Measurements from ENCODE around the gene SREBF1.
A peak's percentile ranks its signal among the peaks of the same experiment; 100 is the strongest.

The SREBF1 gene

DNA sequence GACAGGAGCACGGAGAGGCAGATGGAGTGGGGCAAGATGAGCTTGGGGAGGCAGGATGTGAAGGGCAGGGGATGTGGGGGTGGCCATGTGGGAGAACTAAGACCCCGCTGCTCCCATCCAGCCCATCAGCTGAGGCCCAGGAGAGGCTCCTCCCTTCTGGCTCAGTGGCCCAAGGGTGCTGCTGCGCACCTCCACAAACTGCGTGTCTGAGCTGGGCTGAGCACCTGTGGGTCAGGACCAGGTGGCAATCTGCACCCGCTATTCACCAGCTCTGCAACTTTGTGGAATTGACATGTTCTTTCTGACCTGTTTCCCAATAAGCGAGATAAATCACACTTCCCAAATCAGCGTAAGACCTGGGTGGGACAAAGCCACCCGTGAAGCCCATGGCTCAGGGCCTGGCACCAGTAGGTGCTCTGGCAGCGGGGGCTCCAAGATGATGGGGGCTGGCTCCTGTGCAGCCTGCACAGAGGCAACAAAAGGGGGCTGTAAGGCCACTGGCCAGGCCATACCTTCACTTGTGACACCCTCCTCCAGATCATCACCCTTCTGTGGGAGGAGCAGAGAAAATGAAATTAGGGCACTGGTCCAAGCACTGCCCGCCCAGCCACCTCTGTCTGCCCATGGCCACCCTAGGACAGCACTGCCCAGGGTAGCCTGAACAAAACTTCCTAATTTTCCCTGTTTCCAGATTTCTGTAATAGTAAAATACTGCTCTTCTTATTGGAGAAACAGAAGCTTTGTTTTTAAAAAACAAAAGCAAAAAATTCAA, 11.7 kb upstream of the SREBF1 start:
- Mint-ChIP-seq H3K27ac (peak overlapping the region; percentile 83), H3K4me3 (peak overlapping the region; percentile 47), H3K4me1 (peaks cover 69% of the 10 kb centered on the region), H3K27me3 (no peaks in the 10 kb centered on the region), H3K9me3 (no peaks in the 10 kb centered on the region), H3K36me3 (no peaks in the 10 kb centered on the region)

- H3K27me3 Mint-ChIP-seq: no peaks in the 10 kb centered on the region
- no peaks in the 10 kb centered on the region for H3K36me3 Mint-ChIP-seq
- H3K4me1 Mint-ChIP-seq: peaks cover 63% of the 10 kb centered on the region
- no peak overlapping the region for H3K4me3 Mint-ChIP-seq
- H3K9me3 Mint-ChIP-seq: no peaks in the 10 kb centered on the region
- H3K27ac Mint-ChIP-seq: peak overlapping the region; percentile 41
Observed at GRCh38 chr17:17847726-17848125, 10.9 kb upstream of the SREBF1 start.

DNA sequence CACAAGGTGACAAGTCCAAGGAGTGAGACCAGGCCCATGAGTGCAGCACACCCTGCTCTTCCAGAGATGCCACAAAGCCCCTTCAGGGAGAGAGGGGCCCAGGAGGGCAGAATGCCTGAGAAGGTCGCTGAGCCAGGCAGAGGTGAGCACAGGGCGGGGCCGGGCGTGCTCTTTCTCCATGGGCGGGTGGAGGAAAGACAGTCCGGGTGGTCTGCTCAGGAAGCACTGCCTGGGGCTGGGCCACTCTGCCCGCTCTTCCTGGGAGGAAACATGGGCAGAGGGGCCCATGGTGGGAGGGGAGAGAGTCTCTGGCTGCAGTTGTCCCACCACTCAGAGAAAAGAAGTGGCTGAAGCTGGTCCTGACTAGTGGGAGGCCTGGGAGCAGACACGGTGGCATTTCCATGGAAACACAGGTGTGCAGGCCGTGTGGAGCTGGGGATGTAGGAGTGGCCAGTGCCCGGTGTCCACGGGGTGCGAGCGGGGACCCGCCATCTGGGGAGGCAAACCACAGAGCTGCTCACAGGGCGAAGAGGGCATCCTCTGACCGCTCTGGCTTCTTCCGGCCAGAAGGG, 10.4 kb upstream of the SREBF1 start:
- Mint-ChIP-seq H3K9me3 (no peaks in the 10 kb centered on the region), H3K4me1 (peaks cover 60% of the 10 kb centered on the region), H3K27ac (peak overlapping the region; percentile 41)

GRCh38 chr17:17846645-17847044, 9.9 kb upstream of the SREBF1 start:
- Mint-ChIP-seq H3K27ac (no peak overlapping the region), H3K4me3 (no peak overlapping the region), H3K36me3 (no peaks in the 10 kb centered on the region), H3K9me3 (no peaks in the 10 kb centered on the region), H3K4me1 (peaks cover 55% of the 10 kb centered on the region), H3K27me3 (no peaks in the 10 kb centered on the region)

More for the DNA sequence above, 10.4 kb upstream of the SREBF1 start:
- Mint-ChIP-seq H3K27me3 (no peaks in the 10 kb centered on the region), H3K4me3 (no peak overlapping the region), H3K36me3 (no peaks in the 10 kb centered on the region)

- Mint-ChIP-seq H3K36me3 (no peaks in the 10 kb centered on the region), H3K27me3 (no peaks in the 10 kb centered on the region), H3K9me3 (no peaks in the 10 kb centered on the region), H3K4me1 (peaks cover 52% of the 10 kb centered on the region), H3K27ac (no peak overlapping the region), H3K4me3 (no peak overlapping the region)
Observed at GRCh38 chr17:17846003-17846402, 9.2 kb upstream of the SREBF1 start.

GRCh38 chr17:17845046-17845775, 8.4 kb upstream of the SREBF1 start:
- Mint-ChIP-seq H3K27ac (no peak overlapping the region), H3K27me3 (no peaks in the 10 kb centered on the region), H3K9me3 (no peaks in the 10 kb centered on the region), H3K4me1 (peaks cover 47% of the 10 kb centered on the region), H3K36me3 (no peaks in the 10 kb centered on the region), H3K4me3 (no peak overlapping the region)

DNA sequence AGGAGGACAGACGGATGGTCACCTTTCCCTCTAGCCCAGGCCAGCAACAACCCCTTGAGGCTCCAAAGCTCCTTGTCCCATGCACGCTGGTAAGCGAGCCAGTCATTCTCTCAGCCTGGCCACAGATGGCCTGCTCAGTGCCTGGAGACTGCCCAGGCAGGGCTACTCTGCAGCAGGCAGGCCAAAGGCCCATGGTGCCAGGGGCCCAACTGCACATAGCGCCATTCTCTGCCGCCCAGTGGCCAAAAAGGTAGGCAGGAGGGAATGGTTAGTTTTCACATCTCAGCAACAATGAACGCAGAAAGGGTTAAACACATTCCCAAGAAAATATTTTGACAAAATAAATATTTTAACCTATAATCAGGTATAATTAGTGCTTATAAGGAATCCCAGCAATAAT, 7.7 kb upstream of the SREBF1 start:
- Mint-ChIP-seq H3K4me1 (peaks cover 44% of the 10 kb centered on the region), H3K4me3 (no peak overlapping the region), H3K9me3 (no peaks in the 10 kb centered on the region), H3K36me3 (no peaks in the 10 kb centered on the region), H3K27ac (no peak overlapping the region), H3K27me3 (no peaks in the 10 kb centered on the region)

DNA sequence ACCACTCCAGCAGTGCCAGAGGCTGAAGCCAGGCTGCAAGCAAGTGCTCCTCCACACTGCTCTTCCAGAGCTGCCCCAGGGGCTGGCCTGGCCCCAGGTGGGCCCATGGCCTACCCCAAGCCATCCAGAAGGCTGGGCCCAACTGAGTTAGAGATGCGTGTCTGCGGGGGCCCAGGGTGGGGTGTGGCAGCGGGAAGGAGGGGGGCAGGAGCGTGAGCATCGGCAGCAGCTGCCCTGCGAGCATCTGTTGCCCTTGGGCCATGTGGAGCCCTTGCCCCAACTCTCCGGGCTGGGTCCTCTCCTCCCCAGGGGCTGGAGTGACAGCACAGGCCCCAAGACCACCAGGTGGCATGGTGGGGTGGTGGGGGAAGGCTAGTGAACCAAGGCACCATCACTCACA, 7.3 kb upstream of the SREBF1 start:
- Mint-ChIP-seq H3K9me3 (no peaks in the 10 kb centered on the region), H3K36me3 (no peaks in the 10 kb centered on the region), H3K4me3 (no peak overlapping the region), H3K27me3 (no peaks in the 10 kb centered on the region), H3K27ac (no peak overlapping the region), H3K4me1 (peaks cover 44% of the 10 kb centered on the region)

DNA sequence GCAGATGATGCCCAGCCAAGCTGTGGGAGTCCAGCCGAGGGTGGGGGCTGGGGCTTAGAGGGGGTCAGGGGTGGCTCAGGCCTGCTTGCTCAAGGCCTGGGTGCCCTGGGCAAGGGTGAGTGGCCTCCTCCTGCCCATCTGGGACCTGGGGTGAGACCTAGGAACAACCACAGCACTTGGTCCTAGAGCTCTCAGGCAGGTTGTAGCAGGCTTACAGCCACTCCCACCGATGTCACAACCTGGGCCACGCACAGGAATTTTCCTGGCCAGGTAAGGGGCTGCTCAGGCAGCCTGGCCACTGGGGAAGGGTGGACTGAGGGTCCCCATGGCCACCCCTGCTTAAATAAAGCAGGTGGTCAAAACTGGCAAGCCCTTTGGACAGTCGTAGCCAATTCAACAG, 6.3 kb upstream of the SREBF1 start:
- no peaks in the 10 kb centered on the region for H3K27me3 Mint-ChIP-seq
- peaks cover 44% of the 10 kb centered on the region for H3K4me1 Mint-ChIP-seq
- H3K27ac Mint-ChIP-seq: no peak overlapping the region
- H3K9me3 Mint-ChIP-seq: no peaks in the 10 kb centered on the region
- H3K4me3 Mint-ChIP-seq: no peak overlapping the region
- no peaks in the 10 kb centered on the region for H3K36me3 Mint-ChIP-seq

DNA sequence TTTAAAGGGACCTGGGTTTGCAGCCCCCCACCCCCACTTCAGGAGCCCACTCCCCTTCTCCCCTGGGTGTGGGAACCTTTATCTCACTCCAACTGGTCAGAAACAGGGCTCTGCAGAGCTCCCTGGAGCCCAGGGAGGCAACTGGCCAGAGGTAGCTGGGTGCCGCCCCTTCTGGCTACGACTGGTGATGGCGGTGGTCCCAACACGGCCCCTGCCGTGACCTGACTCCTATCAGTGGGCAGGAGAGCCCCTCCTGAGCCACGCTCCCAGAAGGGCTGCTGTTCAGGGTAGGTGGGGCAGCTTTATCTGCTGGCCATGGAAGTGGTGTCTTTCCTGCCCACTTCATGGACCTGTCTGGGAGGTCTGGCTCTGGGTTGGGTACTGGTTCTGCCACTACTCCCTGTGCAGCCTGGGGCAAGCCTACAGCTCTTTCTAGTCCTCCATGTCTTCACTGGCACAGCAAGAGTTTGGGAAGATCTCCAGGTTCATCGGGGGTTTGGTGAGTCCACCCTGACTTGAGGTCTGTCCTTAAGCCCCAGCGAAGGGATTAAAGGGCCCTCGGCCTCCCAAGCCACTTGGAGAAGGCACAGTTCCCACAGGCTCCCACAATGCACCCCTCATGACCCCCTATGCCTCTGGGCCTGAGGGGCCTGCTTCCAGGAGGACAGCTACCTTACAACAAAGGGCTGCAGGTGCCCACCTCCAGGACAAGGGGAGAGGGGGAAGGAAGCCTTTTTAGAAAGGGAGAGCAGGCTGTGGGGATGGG, 5.5 kb upstream of the SREBF1 start:
- Mint-ChIP-seq H3K4me1 (peaks cover 42% of the 10 kb centered on the region), H3K27me3 (no peaks in the 10 kb centered on the region), H3K9me3 (no peaks in the 10 kb centered on the region), H3K27ac (no peak overlapping the region), H3K4me3 (no peak overlapping the region), H3K36me3 (no peaks in the 10 kb centered on the region)

DNA sequence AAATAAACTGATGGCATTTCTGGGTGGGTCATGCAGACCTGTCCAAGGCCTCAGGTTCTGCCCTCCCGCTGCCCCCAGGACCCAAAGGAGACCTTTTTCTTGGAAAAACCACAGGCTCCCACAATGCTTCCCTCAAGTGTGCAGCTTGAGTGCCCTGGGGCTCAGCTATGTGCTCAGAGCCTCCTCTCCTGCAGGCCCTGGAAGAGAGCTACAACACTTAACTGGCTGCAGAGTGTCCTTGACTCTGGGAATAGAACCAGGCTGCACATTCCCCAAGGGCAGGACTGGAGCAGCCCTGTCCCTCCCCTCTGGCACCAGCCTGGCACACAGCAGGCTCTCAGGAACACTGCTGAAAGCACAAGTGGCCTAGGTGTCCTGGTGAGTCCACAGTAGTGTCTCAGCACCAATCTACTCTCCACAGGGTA, 4.8 kb upstream of the SREBF1 start:
- no peak overlapping the region for H3K4me3 Mint-ChIP-seq
- no peaks in the 10 kb centered on the region for H3K9me3 Mint-ChIP-seq
- no peak overlapping the region for H3K27ac Mint-ChIP-seq
- H3K4me1 Mint-ChIP-seq: peaks cover 39% of the 10 kb centered on the region
- H3K36me3 Mint-ChIP-seq: no peaks in the 10 kb centered on the region
- no peaks in the 10 kb centered on the region for H3K27me3 Mint-ChIP-seq

DNA sequence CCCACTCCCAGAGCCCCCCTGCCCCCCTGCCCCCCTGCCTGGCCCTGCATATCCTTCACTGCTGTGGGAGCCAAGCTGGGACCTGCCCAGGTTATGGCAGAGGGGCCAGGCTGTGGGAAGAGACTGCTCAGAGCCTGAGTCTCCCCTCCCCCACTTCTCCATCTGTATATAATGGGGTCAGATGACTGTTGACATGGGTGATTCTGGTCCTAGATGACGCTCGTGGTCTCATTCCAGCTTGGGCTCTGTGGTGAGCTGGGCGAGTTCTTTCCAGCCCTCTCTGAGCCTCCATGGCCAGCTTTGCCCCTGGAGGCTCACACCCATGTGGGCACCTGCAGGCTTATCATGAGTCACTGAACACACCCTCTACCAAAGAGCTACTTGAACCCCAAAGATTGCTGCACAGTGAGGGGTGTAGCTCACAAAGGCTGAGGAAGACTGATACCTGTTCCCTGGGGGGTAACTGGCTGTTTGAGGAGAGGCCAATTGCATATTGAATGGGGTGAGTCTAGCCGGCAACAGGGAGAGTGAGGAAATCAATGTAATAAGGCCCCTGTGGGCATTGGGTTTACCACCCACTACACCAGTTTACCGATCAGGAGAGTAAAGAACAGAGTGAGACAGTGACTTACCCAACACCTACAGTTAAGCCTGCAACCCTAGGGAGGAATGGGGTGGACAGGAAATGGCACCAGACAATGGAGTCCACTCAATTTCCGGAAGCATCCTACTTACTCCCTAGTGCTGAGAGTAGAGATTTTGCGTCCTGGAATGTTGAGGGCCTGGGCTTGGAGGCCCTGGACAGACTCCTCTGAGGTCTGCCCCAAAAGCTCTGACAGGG, 4.2 kb upstream of the SREBF1 start:
- Mint-ChIP-seq H3K9me3 (no peaks in the 10 kb centered on the region), H3K27me3 (no peaks in the 10 kb centered on the region), H3K36me3 (no peaks in the 10 kb centered on the region), H3K27ac (peak overlapping the region; percentile 90), H3K4me1 (peaks cover 36% of the 10 kb centered on the region), H3K4me3 (peak overlapping the region; percentile 66)

DNA sequence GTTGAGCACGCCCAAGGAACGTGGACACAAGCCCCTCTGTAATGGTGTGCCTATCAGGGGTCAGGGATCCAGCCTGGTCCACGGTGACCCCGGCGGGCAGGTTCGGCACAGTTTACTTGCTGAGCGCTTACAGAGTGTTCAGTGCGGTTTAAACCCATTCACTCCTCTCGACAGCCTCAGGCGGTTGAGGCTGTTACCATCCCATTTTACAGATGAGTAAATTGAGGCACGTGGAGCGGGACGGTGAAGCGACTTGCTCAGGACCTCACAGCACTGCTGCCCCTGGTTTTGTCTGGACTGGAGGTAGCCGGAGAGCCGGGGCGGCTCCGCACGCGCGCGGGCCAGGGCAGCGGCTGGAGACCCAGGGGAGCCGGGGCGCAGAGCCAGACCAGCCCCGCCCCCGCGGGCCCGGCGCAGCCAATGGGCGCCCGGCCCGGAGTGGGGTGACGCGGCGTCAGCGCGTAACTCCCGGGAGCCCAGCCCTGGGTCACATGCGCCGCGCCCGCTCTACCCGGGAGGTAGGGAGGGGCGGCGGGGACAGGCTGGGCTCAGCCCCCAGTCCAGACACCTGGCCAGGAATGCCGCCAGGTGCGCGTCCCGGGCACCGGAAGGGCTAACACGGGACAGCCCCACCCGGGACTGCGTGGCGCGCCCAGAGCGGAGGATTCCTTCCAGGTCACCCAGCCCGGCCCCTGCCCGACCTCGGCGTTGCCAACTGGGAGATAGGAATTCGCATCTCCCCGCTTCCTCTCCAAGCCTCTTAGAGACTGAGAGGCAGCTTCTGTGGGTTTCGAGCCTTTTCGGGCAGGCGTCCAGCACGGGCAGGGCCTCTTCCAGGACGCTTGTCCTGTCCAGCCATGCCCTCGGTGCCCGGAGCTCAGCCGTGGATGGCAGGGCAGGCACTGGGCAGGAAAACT, 3.3 kb upstream of the SREBF1 start:
- no peaks in the 10 kb centered on the region for H3K9me3 Mint-ChIP-seq
- H3K27ac Mint-ChIP-seq: peak overlapping the region; percentile 68
- no peaks in the 10 kb centered on the region for H3K36me3 Mint-ChIP-seq
- H3K4me3 Mint-ChIP-seq: peak overlapping the region; percentile 78
- no peaks in the 10 kb centered on the region for H3K27me3 Mint-ChIP-seq
- peaks cover 45% of the 10 kb centered on the region for H3K4me1 Mint-ChIP-seq
